HepG2 (cell line): ENCODE results near the gene HOXA1.

Source experiments
- EP300 ChIP-seq, 3 experiments: sonication (generic) in 1 of 3; formaldehyde crosslinking in 1 of 3; IDR thresholded peaks; 2 replicates each; pipeline versions ENCODE4 v1.5.1 to v1.6.1; 2011 to 2020; ENCODE audit warnings: low read depth in 2 of 3, low read length in 2 of 3, borderline replicate concordance in 1 of 3, improper control_type of control experiment in 1 of 3, mild to moderate bottlenecking in 1 of 3, missing genetic modification reagents in 1 of 3, moderate library complexity in 1 of 3
- GABPB1 ChIP-seq: IDR thresholded peaks from 2 replicates; pipeline ENCODE4 v1.6.1; 2016; ENCODE audit warnings: mild to moderate bottlenecking, missing genetic modification reagents, moderate library complexity, missing compliant biosample characterization
- PAF1 ChIP-seq: IDR thresholded peaks from 2 replicates; pipeline ENCODE4 v1.6.1; 2016; ENCODE audit warnings: missing genetic modification reagents, missing compliant biosample characterization
- ZFX ChIP-seq: sonication (generic); formaldehyde crosslinking; IDR thresholded peaks from 2 replicates; pipeline ENCODE4 v1.4.0; 2020; ENCODE audit warnings: mild to moderate bottlenecking, low read depth, missing genetic modification reagents, moderate library complexity
- TF ChIP-seq, protein P1 (sequence below): sonication (generic); formaldehyde crosslinking; IDR thresholded peaks from 2 replicates; pipeline ENCODE4 v1.5.0; 2020; ENCODE audit warnings: mild to moderate bottlenecking, missing genetic modification reagents, moderate library complexity
- TF ChIP-seq, protein P2 (sequence below), 2 experiments: sonication (generic) in 1 of 2; formaldehyde crosslinking in 1 of 2; IDR thresholded peaks; 2 replicates each; pipeline versions ENCODE4 v1.5.1 to v1.6.1; 2011 to 2020; ENCODE audit warnings: borderline replicate concordance in 1 of 2, low read depth in 1 of 2, low read length in 1 of 2, mild to moderate bottlenecking in 1 of 2, missing genetic modification reagents in 1 of 2, moderate library complexity in 1 of 2

DNA sequence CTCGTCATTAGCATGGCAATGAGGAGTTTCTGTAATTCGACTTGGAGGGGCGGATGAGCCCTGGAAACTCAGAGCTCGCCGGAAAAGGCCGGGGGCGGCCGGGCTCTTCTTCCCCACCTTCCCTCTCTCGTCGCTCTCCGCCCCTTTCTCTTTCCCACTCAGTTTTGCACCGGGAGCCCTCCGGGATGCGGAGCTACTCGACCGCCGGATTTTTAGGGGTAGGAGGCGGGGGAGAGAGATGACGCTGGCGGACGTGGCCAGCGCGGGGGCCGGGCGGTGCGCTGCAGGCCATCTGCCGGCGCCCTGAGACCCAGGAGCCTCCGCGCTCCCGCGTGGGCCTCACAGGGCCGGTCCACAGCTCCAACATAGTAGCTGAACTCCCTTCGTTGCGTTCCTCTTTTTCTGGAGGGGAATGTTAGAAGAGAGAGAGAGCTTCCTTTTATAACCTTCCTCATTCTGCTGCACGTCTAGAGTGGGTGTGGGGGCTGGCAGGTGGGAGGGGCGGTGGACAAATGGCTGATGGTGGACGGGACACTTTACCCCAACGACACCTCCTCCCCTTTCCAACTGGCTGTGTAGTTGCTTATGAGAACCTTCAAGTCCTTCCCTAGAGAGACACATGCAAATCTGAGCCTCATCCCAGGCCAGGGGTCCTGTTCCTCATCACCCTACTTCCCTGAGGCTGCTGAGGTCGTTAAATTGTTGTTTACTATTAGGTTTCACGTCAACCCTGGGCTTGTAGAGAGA lies 1.1 kb upstream of the HOXA1 start:
- TF ChIP-seq EP300 (IDR thresholded peaks at IDR 0.05; ENCODE audit: low read depth in 2 of 2, low read length in 2 of 2) (no peak), EP300 (CRISPR knock-in tag; IDR thresholded peaks at IDR 0.05; ENCODE audit: borderline replicate concordance) (no peak), PAF1 (CRISPR knock-in tag) (no peak), GABPB1 (CRISPR knock-in tag) (no peak), ZFX (CRISPR knock-in tag) (no peak)
- TF ChIP-seq, protein P1, sequence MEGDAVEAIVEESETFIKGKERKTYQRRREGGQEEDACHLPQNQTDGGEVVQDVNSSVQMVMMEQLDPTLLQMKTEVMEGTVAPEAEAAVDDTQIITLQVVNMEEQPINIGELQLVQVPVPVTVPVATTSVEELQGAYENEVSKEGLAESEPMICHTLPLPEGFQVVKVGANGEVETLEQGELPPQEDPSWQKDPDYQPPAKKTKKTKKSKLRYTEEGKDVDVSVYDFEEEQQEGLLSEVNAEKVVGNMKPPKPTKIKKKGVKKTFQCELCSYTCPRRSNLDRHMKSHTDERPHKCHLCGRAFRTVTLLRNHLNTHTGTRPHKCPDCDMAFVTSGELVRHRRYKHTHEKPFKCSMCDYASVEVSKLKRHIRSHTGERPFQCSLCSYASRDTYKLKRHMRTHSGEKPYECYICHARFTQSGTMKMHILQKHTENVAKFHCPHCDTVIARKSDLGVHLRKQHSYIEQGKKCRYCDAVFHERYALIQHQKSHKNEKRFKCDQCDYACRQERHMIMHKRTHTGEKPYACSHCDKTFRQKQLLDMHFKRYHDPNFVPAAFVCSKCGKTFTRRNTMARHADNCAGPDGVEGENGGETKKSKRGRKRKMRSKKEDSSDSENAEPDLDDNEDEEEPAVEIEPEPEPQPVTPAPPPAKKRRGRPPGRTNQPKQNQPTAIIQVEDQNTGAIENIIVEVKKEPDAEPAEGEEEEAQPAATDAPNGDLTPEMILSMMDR (CRISPR knock-in tag) = no peak
- TF ChIP-seq, protein P2, sequence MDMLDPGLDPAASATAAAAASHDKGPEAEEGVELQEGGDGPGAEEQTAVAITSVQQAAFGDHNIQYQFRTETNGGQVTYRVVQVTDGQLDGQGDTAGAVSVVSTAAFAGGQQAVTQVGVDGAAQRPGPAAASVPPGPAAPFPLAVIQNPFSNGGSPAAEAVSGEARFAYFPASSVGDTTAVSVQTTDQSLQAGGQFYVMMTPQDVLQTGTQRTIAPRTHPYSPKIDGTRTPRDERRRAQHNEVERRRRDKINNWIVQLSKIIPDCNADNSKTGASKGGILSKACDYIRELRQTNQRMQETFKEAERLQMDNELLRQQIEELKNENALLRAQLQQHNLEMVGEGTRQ (IDR thresholded peaks at IDR 0.05; ENCODE audit: low read depth, low read length) = no peak
- TF ChIP-seq, protein P2 (CRISPR knock-in tag; IDR thresholded peaks at IDR 0.05; ENCODE audit: borderline replicate concordance) = no peak
